ENCODE results near the gene ABHD1. TPM values are rescaled to one million over a fixed set of nuclear protein-coding genes. Genes with fewer than 3 reads are reported as not detected.

ABHD1 gene
- total RNA-seq, 1 experiment from 2014 or later = 0.46 TPM

DNA sequence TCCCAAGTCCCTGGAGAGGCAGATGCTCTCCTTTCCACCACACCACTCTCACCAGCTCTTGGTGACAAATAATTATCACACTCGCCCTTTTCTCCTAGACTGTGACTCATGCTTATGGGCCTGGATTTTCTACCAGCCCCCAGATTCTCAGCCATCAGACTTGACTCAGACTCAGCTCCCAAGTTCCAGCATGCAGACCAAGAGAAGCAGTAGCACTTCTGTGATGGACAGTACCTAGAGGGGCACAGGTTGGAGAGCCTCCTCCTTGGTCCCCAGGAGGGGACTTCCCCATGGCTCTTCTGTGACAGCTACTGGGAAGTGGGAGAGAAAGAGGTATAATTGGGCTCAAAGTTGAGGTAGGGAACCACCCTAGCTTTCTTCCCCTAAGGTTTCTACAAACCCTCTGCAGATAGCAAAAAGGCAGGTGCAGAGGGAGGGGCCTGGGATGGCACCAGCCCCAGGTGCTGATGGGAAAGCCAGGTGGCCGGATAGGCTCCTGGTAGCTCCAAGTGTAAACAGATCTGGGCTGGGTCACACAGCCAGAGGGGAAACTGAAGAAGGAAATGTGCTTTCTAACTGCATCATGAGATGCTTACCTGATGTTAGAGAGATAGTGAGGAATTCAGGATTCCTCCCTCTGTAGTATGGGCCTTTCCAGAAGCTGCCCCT is 29.3 kb downstream of the ABHD1 start:
- Histone ChIP-seq H3K27me3 (ENCODE audit: control insufficient read depth, insufficient read depth, low read length) (no peaks in the 10 kb centered on the region), H3K27ac (ENCODE audit: low read length) (no peak overlapping the region), H3K36me3 (ENCODE audit: control insufficient read depth, insufficient read depth, low read length) (no peaks in the 10 kb centered on the region), H3K4me1 (ENCODE audit: control insufficient read depth, insufficient read depth, low read length) (no peaks in the 10 kb centered on the region), H3K4me3 (ENCODE audit: low read depth in 2 of 2, low read length in 2 of 2) (no peak overlapping the region), H3K9me3 (ENCODE audit: control insufficient read depth, insufficient read depth, low read depth, low read length) (no peaks in the 10 kb centered on the region)
- intact Hi-C loops (cut with micrococcal nuclease; ENCODE audit: unreplicated experiment) (no loop called here), in situ Hi-C loops (cut with HindIII; ENCODE audit: low pct_unique_long_range_greater_than_20kb, low sequenced_read_pairs) (no loop called here)
- ChIA-PET POLR2A (no interaction called here), CTCF (no interaction called here)
- no peak for ATAC-seq
- BruUV-seq (replicated peaks) = no TSS peak
- TF ChIP-seq POLR2AphosphoS5 (IDR thresholded peaks at IDR 0.05; ENCODE audit: low read depth, low read length) (no peak), TCF7L2 (IDR thresholded peaks at IDR 0.05; ENCODE audit: low read depth, low read length) (no peak), SIN3A (IDR thresholded peaks at IDR 0.05; ENCODE audit: borderline replicate concordance, insufficient read depth, low read depth, low read length) (no peak)
- TF ChIP-seq, protein P1, sequence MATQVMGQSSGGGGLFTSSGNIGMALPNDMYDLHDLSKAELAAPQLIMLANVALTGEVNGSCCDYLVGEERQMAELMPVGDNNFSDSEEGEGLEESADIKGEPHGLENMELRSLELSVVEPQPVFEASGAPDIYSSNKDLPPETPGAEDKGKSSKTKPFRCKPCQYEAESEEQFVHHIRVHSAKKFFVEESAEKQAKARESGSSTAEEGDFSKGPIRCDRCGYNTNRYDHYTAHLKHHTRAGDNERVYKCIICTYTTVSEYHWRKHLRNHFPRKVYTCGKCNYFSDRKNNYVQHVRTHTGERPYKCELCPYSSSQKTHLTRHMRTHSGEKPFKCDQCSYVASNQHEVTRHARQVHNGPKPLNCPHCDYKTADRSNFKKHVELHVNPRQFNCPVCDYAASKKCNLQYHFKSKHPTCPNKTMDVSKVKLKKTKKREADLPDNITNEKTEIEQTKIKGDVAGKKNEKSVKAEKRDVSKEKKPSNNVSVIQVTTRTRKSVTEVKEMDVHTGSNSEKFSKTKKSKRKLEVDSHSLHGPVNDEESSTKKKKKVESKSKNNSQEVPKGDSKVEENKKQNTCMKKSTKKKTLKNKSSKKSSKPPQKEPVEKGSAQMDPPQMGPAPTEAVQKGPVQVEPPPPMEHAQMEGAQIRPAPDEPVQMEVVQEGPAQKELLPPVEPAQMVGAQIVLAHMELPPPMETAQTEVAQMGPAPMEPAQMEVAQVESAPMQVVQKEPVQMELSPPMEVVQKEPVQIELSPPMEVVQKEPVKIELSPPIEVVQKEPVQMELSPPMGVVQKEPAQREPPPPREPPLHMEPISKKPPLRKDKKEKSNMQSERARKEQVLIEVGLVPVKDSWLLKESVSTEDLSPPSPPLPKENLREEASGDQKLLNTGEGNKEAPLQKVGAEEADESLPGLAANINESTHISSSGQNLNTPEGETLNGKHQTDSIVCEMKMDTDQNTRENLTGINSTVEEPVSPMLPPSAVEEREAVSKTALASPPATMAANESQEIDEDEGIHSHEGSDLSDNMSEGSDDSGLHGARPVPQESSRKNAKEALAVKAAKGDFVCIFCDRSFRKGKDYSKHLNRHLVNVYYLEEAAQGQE (IDR thresholded peaks at IDR 0.05; ENCODE audit: insufficient read depth in 1 of 2, low read depth in 2 of 2, low read length in 1 of 2) = no peak
- TF ChIP-seq, protein P2, sequence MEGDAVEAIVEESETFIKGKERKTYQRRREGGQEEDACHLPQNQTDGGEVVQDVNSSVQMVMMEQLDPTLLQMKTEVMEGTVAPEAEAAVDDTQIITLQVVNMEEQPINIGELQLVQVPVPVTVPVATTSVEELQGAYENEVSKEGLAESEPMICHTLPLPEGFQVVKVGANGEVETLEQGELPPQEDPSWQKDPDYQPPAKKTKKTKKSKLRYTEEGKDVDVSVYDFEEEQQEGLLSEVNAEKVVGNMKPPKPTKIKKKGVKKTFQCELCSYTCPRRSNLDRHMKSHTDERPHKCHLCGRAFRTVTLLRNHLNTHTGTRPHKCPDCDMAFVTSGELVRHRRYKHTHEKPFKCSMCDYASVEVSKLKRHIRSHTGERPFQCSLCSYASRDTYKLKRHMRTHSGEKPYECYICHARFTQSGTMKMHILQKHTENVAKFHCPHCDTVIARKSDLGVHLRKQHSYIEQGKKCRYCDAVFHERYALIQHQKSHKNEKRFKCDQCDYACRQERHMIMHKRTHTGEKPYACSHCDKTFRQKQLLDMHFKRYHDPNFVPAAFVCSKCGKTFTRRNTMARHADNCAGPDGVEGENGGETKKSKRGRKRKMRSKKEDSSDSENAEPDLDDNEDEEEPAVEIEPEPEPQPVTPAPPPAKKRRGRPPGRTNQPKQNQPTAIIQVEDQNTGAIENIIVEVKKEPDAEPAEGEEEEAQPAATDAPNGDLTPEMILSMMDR (IDR thresholded peaks at IDR 0.05) = no peak
- DNase-seq (ENCODE audit: low read depth, low spot score) = no peak

DNA sequence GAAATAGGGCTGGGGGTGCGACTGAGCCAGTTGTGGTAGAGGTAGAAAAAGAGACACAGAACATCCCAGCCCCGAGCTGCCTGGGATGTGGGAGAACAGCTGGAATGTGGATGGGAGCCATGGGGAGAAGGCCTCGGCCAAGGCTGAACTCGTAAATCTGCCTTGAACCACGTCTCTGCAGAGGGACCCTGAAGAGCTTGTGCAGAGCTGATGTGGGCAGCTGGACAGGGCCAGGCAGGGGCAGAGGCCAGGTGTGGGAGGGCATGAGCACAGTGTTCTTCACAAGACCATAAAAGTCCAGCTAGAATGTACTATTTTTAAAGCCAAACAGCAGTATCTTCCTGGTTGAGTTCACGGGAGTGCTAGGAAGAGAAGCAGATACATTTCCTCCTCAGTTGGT is 30.9 kb downstream of the ABHD1 start:
- ATAC-seq = no peak
- no peak for DNase-seq (ENCODE audit: low read depth, low spot score)
- in situ Hi-C loops (cut with HindIII; ENCODE audit: low pct_unique_long_range_greater_than_20kb, low sequenced_read_pairs) = no loop called here
- Histone ChIP-seq H3K27ac (ENCODE audit: low read length) (no peak overlapping the region), H3K4me1 (ENCODE audit: control insufficient read depth, insufficient read depth, low read length) (no peaks in the 10 kb centered on the region), H3K27me3 (ENCODE audit: control insufficient read depth, insufficient read depth, low read length) (no peaks in the 10 kb centered on the region), H3K36me3 (ENCODE audit: control insufficient read depth, insufficient read depth, low read length) (no peaks in the 10 kb centered on the region), H3K4me3 (ENCODE audit: low read depth in 2 of 2, low read length in 2 of 2) (no peak overlapping the region), H3K9me3 (ENCODE audit: control insufficient read depth, insufficient read depth, low read depth, low read length) (no peaks in the 10 kb centered on the region)
- intact Hi-C loops (cut with micrococcal nuclease; ENCODE audit: unreplicated experiment) = no loop called here
- CTCF ChIA-PET = interaction anchor here (0.6 kb wide), 1 partner anchor 254 kb away, joined by 3 read pairs; no protein-coding TSS in a partner anchor
- POLR2A ChIA-PET = no interaction called here
- no TSS peak for BruUV-seq (replicated peaks)
- TF ChIP-seq SIN3A (IDR thresholded peaks at IDR 0.05; ENCODE audit: borderline replicate concordance, insufficient read depth, low read depth, low read length) = no peak
- TF ChIP-seq, protein P2 (IDR thresholded peaks at IDR 0.05) = no peak
